HG03196 (cell line): Measurements from ENCODE around the gene CD14.
"Not testable (repeated sequence)": the region's sequence is repeated elsewhere in the genome, so short reads cannot be mapped to it uniquely, and the experiment has no call there.

Experiments used
- ATAC-seq: cut with Tn5 transposase; IDR thresholded peaks from one replicate; pipeline ENCODE4 v1.9.1; 2021; ENCODE audit not compliant: unreplicated experiment

The CD14 gene

GRCh38 chr5:140596321-140596741 is 36.6 kb downstream of the CD14 start:
- ATAC-seq: no peak

GRCh38 chr5:140595538-140596300 is 37.3 kb downstream of the CD14 start:
- no peak for ATAC-seq

- ATAC-seq: no peak
Observed at GRCh38 chr5:140594169-140594568, 38.8 kb downstream of the CD14 start.

- ATAC-seq: not testable (repeated sequence)
Observed at GRCh38 chr5:140593070-140593469, 39.9 kb downstream of the CD14 start.

GRCh38 chr5:140591747-140592372 is 41.1 kb downstream of the CD14 start:
- ATAC-seq: no peak

GRCh38 chr5:140590861-140591260 is 42.1 kb downstream of the CD14 start:
- no peak for ATAC-seq

- ATAC-seq: no peak
Observed at GRCh38 chr5:140588311-140589070, 44.5 kb downstream of the CD14 start.

GRCh38 chr5:140587495-140587894 is 45.5 kb downstream of the CD14 start:
- ATAC-seq: no peak
